Cardiac septum (tissue), 1 donor: Measurements from ENCODE around the gene TIMM44. TPM values are rescaled to one million over a fixed set of nuclear protein-coding genes. Genes with fewer than 3 reads are reported as not detected.
A peak's percentile ranks its signal among the peaks of the same experiment; 100 is the strongest.

Source experiments
- DNase-seq: peaks from one replicate; pipeline ENCODE4 v3.0.0-alpha.2; 2020; ENCODE audit warnings: low spot score
- intact Hi-C: fragments of 100-400 bp; cut with DNase I; formaldehyde crosslinking; loops from one replicate; pipeline ENCODE4 v1.14.0; 2022
- total RNA-seq: library from RNA; stranded (reverse); fragmentation: NEBNext Ultra II Directional; extraction: Animal tissue kit (Norgen Biotek cat#: 25700); gene quantifications from one replicate; pipeline ENCODE4 v1.2.1, GENCODE V29; 2021
- donor health status: DM: no; HTN: no; CAD: no.

Gene TIMM44
- total RNA-seq, 1 donor from 2014 or later, result 82.6 TPM

GRCh38 chr19:7928334-7928706, 15.1 kb downstream of the TIMM44 start:
- DNase-seq, result no peak
- intact Hi-C loops, result no loop called here

DNA sequence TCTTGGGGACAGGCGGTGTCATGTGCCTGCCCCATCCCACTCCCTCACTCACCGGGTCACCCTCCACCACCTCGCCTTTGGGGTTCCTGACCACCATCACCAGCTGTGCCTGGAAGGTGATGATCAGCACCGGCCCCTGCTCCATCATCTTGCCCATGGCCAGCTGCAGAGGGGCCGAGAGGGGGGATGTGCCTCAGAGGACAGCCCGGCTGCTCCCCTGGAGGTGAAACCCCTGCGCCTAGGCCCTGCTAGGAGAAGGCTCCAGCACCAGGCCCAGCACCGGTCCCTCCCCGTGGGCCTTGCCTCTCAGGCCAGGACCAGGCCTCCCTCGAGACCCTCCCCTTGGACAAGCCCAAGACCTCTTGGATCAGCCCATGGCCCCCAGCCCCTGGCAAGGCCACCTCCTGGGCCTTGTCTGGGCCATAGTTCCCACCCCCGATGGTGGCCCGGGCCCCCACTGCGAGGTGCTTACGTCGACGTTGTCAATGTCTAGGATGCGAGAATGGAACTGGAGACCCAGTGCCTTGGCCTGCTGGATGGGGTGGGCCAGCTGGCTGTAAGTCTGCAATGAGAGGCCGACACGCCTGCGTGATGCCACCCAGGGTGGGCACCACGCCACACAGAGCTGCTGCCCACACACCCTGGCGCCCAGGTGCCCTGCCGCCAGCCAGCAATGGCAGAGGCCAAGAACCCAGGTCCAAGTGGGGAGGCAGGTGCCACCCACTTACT, 15.7 kb downstream of the TIMM44 start:
- DNase-seq, result no peak
- intact Hi-C loops, result no loop called here

GRCh38 chr19:7926727-7927604, 16.5 kb downstream of the TIMM44 start:
- intact Hi-C loops, result no loop called here
- DNase-seq, result no peak

DNA sequence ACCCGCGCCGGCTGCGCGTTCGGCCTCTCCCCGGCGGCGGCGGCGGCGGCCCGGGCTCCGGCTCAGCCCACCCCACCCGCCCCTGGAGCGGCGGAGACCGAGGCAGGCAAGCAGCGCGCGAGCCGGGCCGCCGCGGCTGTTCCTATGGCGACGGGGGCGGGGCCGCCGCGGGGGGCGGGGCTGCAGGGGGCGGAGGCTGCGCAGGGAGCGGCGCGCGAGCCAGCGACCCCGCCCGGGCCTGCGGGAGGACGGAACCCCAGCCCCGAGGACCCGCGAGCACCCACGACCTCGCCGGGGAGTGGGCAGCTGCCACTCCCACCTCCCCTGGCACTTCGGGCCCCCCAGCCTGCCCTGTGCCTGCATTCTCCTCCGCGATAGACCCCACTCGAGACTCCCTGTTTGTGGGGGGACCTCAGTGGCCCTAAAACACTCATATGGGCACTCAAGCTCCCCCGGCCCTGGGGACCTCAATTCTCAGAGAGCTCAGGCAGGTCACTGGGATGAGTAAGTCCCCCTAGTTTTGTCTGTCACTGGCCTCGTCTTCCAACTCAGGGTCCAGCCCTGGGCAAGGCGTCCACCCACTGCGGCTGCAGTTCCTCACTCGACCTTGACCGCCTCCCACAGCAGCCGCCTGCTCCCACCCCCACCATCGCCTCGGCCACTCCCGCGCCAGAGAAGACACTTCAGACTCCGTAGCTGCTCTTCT, 17.3 kb downstream of the TIMM44 start, which contains the start of gene CTXN1:
Gene CTXN1 (minus strand): TSS at position 115 of the 706 bp plus-strand sequence. CDS start 597 bp downstream, outside the sequence.
- intact Hi-C loops, result no loop called here
- DNase-seq, result peak; percentile 85

GRCh38 chr19:7925171-7925851, 18.2 kb downstream of the TIMM44 start:
- intact Hi-C loops, result no loop called here
- no peak for DNase-seq

DNA sequence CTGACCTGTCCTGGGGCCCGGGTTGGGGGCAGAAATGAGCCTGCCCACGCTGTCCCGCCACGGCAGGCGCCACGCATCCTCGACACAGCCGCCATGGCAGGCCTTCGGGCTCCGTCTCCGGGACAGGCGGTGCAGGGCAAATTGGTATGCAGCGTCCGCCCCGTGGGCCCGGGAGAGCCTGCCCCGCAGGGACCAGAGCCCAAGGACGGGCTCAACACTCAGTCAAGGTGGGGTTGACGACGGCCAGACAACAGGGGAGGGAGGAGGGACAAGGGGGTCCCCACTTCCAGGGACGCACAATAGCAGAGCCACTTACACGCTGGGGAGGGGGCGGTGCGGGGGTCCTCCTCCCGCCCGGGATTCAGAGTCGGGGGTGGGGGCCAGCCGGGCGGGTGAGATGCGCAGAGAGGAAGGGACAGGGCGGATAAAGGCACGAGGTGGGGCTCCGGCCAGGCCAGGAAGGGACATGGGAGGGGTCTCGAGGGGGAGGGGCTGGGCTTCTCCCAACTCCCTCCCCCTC, 18.8 kb downstream of the TIMM44 start:
- intact Hi-C loops, result loop anchor here (5.0 kb wide), 1 partner anchor 72 kb away; no protein-coding TSS in a partner anchor
- DNase-seq, result no peak

GRCh38 chr19:7924241-7924640, 19.2 kb downstream of the TIMM44 start:
- intact Hi-C loops, result loop anchor here (5.0 kb wide), 1 partner anchor 72 kb away; no protein-coding TSS in a partner anchor
- no peak for DNase-seq

DNA sequence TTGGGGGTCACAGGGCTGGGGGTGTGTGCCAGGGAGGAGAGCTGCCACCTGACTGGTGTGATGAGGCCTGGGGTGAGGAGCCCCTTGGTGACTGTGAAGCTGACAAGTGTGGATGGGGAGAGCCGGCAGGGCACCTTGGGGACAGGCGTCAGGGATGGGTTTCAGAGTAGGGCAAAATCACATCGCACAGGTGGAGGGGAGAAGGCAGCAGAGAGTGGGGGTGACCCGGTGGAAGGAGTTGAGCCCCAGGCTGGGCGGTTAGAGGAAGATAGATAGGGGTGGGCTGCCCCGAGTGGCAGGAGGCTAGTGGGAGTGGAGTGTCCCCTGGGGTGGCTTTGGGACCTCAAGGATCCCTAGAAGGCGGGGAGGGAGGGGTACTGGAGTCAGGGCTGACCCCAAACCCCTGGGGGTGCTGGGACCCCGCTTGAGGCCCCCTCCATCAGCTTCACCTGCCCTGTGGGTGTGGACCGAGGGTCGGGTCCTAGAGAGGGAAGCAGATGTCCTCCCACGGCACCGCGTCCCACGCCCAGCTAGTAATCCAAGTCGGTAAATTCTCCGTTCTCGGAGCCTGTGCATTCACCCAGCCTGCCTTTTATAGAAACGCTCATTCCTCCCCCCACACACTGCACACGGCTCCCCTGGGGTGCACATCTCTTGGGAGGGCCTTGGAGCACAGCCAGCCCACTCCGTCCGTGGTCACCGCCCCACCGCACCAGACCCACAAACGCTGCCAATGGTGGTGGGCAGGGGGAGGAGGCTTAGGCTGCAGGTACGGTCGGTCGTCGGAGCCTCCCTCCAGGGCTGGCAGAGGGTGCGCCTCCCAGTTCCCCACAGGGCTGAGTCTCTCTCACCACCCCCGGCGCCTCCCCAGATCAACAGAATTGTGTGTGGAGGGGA, 19.9 kb downstream of the TIMM44 start:
- intact Hi-C loops, result loop anchor here (5.0 kb wide), 1 partner anchor 71 kb away; no protein-coding TSS in a partner anchor
- no peak for DNase-seq

DNA sequence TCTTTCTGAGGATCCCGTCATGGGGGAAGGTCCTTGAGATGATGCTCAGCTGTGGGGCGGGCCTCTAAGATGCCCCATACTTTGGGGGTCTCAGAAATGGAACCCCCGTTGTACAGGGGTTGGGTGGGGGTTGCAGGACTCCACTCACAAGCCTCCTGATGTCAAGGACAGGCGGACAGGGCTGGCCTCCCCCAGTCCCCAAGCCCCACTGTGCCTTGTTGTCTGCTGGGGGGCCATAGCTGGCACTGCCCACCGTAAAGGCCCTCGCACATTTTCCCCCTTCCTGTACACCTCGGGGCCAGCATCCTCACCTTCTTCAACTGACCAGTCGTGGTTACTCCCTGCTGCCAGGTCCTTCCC, 20.6 kb downstream of the TIMM44 start:
- intact Hi-C loops, result loop anchor here (5.0 kb wide), 1 partner anchor 71 kb away; no protein-coding TSS in a partner anchor
- DNase-seq, result no peak

GRCh38 chr19:7921967-7922835, 21.3 kb downstream of the TIMM44 start:
- intact Hi-C loops, result loop anchor here (2.0 to 5.0 kb wide), 2 partner anchors 17 to 70 kb away; no protein-coding TSS in a partner anchor
- no peak for DNase-seq

GRCh38 chr19:7921302-7921966, 22.0 kb downstream of the TIMM44 start:
- intact Hi-C loops, result loop anchor here (2.0 to 5.0 kb wide), 2 partner anchors 17 to 69 kb away; no protein-coding TSS in a partner anchor
- no peak for DNase-seq

DNA sequence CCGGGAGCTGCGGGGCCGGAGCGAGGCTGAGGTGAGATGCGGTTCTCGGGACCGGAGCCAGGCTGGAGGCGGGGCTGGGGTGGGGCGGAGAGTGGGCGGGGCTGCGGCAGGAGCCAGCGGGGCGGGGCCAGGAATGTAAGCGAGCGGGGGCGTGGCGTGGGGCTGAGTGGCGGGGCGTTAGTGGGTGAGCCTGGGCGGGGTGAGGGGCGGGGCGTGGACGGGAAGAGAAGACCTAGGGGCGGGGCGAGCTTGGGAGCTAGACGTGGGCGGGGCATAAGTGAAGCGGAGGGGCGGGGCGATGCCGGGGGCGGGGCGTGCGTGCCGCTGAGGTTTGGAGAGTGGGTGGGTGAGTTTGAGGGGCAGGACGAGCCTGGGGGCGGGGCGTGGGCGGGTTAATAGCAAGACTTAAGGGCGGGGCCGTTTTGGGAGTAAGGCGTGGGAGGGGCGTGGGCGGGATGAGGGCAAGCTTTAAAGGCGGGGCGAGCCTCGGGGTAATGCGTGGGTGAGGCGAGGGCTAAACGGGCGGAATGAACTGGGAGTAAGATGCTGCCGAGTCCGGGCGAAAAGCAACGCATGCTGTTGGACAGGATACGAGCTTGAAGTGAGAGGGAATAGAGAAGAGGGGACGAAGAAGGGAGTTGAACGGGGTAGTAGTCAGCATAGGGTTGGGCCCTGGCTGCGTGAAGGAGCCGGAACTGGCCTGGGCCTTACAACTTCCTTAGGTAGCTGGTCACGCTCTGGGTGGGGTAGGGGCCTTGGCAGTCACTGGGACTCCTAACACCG, 22.8 kb downstream of the TIMM44 start:
- intact Hi-C loops, result loop anchor here (2.0 to 5.0 kb wide), 2 partner anchors 16 to 68 kb away; no protein-coding TSS in a partner anchor
- DNase-seq, result peak; percentile 100

DNA sequence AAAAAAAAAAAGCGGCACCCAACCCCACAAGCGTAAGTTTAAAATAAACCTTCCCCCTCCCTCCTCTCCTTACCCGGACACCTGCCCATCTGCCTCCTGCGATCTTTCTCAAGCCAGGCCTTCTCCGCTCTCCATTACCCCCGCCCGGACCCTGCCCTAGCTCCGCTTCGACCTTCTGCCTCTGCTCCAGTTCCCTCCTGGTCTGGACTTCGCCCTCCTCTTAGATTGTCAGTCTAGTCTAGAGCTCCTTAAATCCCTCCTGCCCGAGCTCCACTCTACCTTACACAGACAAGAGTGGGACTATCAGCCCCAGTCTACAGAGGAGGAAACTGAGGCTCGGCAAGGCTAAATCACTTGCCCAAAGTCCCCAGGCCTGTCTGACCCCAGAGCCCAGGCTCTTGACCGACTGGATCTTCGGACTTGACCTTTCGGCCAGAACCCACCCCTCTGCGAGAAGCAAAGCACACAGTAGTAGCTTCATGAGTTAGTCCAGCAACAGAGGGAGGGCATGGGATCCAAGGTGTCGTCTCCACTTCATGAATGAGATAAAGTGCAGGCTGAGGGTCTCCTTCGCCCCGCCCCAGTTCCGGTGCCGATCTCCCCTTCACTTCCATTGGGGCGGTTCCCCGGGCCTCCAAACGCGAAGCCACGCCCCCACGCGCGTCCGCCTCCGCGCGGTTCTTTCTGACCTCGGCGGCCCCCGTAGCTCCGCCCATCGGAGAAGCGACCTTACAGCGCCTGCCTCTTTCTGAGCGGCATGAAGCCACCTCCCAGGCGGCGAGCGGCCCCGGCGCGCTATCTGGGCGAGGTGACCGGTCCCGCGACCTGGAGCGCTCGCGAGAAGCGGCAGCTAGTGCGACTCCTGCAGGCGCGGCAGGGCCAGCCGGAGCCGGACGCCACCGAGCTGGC, 23.6 kb downstream of the TIMM44 start, which contains the start of gene SNAPC2:
Gene SNAPC2 (plus strand): TSS at position 729 of the 909 bp plus-strand sequence. CDS start 29 bp downstream, at position 758.
- intact Hi-C loops, result loop anchor here (2.0 to 5.0 kb wide), 2 partner anchors 15 to 68 kb away; no protein-coding TSS in a partner anchor

GRCh38 chr19:7918615-7919421, 24.6 kb downstream of the TIMM44 start:
- intact Hi-C loops, result no loop called here
- no peak for DNase-seq

More for the DNA sequence above, 23.6 kb downstream of the TIMM44 start, which contains the start of gene SNAPC2:
- peak; percentile 96 for DNase-seq
